PC-9 (cell line): ENCODE data around the gene TDP1. TPM values are rescaled to one million over a fixed set of nuclear protein-coding genes. Genes with fewer than 3 reads are reported as not detected.

Experiments used
- BruUV-seq: library from RNA; stranded (reverse); fragments of 400-500 nt; replicated peaks from 2 replicates; lab custom pipeline; 2021; lab: Mats Ljungman, UMichigan
- CTCF ChIA-PET: fragments of 300-600 bp; sonication (Branson Sonifier 250); formaldehyde crosslinking; loops from one replicate; lab custom pipeline; 2022; ENCODE audit warnings: antibody characterized with exemption; lab: Charles Lee
- POLR2A ChIA-PET: fragments of 300-600 bp; sonication (Branson Sonifier 250); formaldehyde crosslinking; loops from one replicate; lab custom pipeline; 2022; ENCODE audit warnings: antibody characterized with exemption; ENCODE audit not compliant: unreplicated experiment; lab: Charles Lee
- DNase-seq, 2 experiments: peaks; one replicate each; pipeline versions ENCODE4 v3.0.0 to v3.0.0-alpha.2; 2015 to 2022; ENCODE audit warnings: mixed read lengths in 1 of 2
- H2AFZ ChIP-seq: fragments of 200-600 bp; sonication (generic); 2 replicates; pipeline ENCODE4 v1.8.1; 2017; ENCODE audit warnings: antibody characterized with exemption
- H3F3A ChIP-seq: fragments of 200-600 bp; sonication (generic); 2 replicates; pipeline ENCODE4 v1.8.1; 2017; ENCODE audit warnings: antibody characterized with exemption, mild to moderate bottlenecking, low read depth; ENCODE audit not compliant: insufficient read depth
- H3K27ac ChIP-seq: fragments of 200-600 bp; sonication (generic); 2 replicates; pipeline ENCODE4 v1.6.1; 2016; ENCODE audit warnings: mixed run types
- H3K27me3 ChIP-seq: fragments of 200-600 bp; sonication (generic); 2 replicates; pipeline ENCODE4 v1.6.1; 2016; ENCODE audit warnings: low read depth, mixed run types; ENCODE audit not compliant: insufficient read depth
- H3K36me3 ChIP-seq: fragments of 200-600 bp; sonication (generic); 2 replicates; pipeline ENCODE4 v1.6.1; 2016; ENCODE audit warnings: low read depth, mixed run types
- H3K4me1 ChIP-seq: fragments of 200-600 bp; sonication (generic); replicated peaks from 2 replicates; pipeline ENCODE4 v1.6.1; 2016; ENCODE audit warnings: mixed run types; ENCODE audit not compliant: insufficient read depth
- H3K4me2 ChIP-seq: fragments of 200-600 bp; sonication (generic); 2 replicates; pipeline ENCODE4 v1.6.1; 2017; ENCODE audit warnings: mixed run types
- H3K4me3 ChIP-seq: fragments of 200-600 bp; sonication (generic); 2 replicates; pipeline ENCODE4 v1.6.1; 2016; ENCODE audit warnings: mixed run types
- H3K79me2 ChIP-seq: fragments of 200-600 bp; sonication (generic); 2 replicates; pipeline ENCODE4 v1.6.1; 2017; ENCODE audit warnings: low read depth, mixed run types
- H3K9me2 ChIP-seq: fragments of 200-600 bp; sonication (generic); 2 replicates; pipeline ENCODE4 v1.8.1; 2017; ENCODE audit warnings: mild to moderate bottlenecking; ENCODE audit not compliant: insufficient read depth
- H3K9me3 ChIP-seq: fragments of 200-600 bp; sonication (generic); 2 replicates; pipeline ENCODE4 v1.8.1; 2016; ENCODE audit warnings: low read depth; ENCODE audit not compliant: insufficient read depth
- H4K20me1 ChIP-seq: fragments of 200-600 bp; sonication (generic); 2 replicates; pipeline ENCODE4 v1.8.1; 2017; ENCODE audit not compliant: insufficient read depth
- EZH2 ChIP-seq: fragments of 200-600 bp; sonication (generic); IDR thresholded peaks from 2 replicates; pipeline ENCODE4 v1.8.0; 2017; ENCODE audit warnings: antibody characterized with exemption, low read depth
- intact Hi-C: fragments of 100-400 bp; cut with micrococcal nuclease; formaldehyde crosslinking; loops from one replicate; pipeline ENCODE4 v1.10.0; 2022; ENCODE audit not compliant: unreplicated experiment
- total RNA-seq: library from RNA; stranded (reverse); gene quantifications from 2 replicates; pipeline ENCODE4 v1.2.3, GENCODE V29; 2021
- TF ChIP-seq, protein P1 (sequence below): fragments of 200-600 bp; sonication (generic); conservative IDR thresholded peaks from 2 replicates; pipeline ENCODE4 v1.6.1; 2017; ENCODE audit warnings: mixed run types, antibody characterized with exemption, mild to moderate bottlenecking, moderate library complexity

TDP1 gene
- total RNA-seq, 1 experiment from 2014 or later: 12.8 TPM

DNA sequence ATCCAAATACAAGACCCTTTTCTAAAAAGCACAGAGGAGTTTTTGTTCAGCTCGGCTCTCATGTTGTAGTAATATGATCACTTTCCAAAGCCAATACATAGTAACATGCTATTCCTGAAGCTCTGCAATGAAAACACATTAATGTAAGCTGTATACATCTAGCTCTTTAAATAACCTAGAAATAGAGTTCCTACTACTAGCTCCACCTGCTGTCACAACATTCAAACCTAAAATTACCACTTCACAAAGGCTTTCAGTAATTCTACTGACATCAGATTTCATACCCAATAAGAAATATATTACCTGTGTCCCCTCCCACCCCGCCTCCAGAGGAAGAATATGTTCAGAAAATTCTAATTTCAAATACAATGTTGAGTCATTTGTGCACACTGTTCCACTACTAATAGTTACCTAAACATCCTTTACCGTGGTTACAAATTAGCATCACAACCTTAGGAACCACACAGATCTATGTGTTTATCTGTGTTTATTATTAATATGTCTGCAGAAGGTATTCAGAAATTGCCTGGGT lies 19.0 kb upstream of the TDP1 start:
- no peak for TF ChIP-seq EZH2
- TF ChIP-seq, protein P1, sequence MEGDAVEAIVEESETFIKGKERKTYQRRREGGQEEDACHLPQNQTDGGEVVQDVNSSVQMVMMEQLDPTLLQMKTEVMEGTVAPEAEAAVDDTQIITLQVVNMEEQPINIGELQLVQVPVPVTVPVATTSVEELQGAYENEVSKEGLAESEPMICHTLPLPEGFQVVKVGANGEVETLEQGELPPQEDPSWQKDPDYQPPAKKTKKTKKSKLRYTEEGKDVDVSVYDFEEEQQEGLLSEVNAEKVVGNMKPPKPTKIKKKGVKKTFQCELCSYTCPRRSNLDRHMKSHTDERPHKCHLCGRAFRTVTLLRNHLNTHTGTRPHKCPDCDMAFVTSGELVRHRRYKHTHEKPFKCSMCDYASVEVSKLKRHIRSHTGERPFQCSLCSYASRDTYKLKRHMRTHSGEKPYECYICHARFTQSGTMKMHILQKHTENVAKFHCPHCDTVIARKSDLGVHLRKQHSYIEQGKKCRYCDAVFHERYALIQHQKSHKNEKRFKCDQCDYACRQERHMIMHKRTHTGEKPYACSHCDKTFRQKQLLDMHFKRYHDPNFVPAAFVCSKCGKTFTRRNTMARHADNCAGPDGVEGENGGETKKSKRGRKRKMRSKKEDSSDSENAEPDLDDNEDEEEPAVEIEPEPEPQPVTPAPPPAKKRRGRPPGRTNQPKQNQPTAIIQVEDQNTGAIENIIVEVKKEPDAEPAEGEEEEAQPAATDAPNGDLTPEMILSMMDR: no peak
- intact Hi-C loops: no loop called here
- no peaks in the 10 kb centered on the region for H3K9me2 ChIP-seq

DNA sequence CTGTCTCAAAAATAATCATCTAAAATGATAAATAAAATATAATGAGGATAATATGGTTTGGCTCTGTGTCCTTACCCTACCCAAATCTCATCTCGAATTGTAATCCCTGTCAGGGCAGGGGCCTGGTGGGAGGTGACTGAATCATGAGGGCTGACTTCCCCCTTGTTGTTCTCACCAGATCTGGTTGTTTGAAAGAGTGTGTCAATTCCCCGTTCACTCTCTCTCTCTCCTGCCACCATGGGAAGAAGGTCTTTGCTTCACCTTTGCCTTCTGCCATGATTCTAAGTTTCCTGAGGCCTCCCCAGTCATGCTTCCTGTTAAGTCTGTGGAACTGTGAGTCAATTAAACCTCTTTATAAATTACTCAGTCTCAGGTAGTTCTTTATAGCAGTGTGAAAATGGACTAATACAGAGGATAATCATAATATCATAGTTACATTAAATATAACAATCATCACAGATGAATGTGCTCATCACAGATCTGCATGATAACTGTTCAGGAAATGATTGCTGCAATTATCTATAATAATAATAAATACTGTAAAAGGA lies 13.8 kb upstream of the TDP1 start:
- Histone ChIP-seq H3K4me3 (no peak overlapping the region), H3K4me1 (no peaks in the 10 kb centered on the region), H3K4me2 (no peak overlapping the region), H3K79me2 (no peaks in the 10 kb centered on the region), H4K20me1 (no peaks in the 10 kb centered on the region), H3K27ac (no peak overlapping the region), H3K9me3 (no peaks in the 10 kb centered on the region), H3K27me3 (no peaks in the 10 kb centered on the region), H2AFZ (no peak overlapping the region), H3K36me3 (no peaks in the 10 kb centered on the region), H3K9me2 (no peaks in the 10 kb centered on the region), H3F3A (no peaks in the 10 kb centered on the region)
- no TSS peak for BruUV-seq
- ChIA-PET POLR2A (no interaction called here), CTCF (no interaction called here)
- intact Hi-C loops: no loop called here
- DNase-seq: no peak
- TF ChIP-seq, protein P1: no peak
- TF ChIP-seq EZH2: no peak

More for the DNA sequence above, 19.0 kb upstream of the TDP1 start:
- H3K27ac ChIP-seq: no peak overlapping the region
- H3K4me3 ChIP-seq: no peak overlapping the region
- no peaks in the 10 kb centered on the region for H3K79me2 ChIP-seq
- no peak overlapping the region for H3K4me2 ChIP-seq
- H3F3A ChIP-seq: no peaks in the 10 kb centered on the region
- no peak overlapping the region for H2AFZ ChIP-seq
- H3K9me3 ChIP-seq: no peaks in the 10 kb centered on the region
- DNase-seq: no peak
- H3K36me3 ChIP-seq: no peaks in the 10 kb centered on the region
- ChIA-PET CTCF (no interaction called here), POLR2A (no interaction called here)
- H4K20me1 ChIP-seq: no peaks in the 10 kb centered on the region
- H3K4me1 ChIP-seq: no peaks in the 10 kb centered on the region
- BruUV-seq: no TSS peak
- no peaks in the 10 kb centered on the region for H3K27me3 ChIP-seq

- no peaks in the 10 kb centered on the region for H3K9me3 ChIP-seq
- TF ChIP-seq, protein P1: no peak
- no peak for TF ChIP-seq EZH2
- no peaks in the 10 kb centered on the region for H3K27me3 ChIP-seq
- no peaks in the 10 kb centered on the region for H3K9me2 ChIP-seq
- H4K20me1 ChIP-seq: no peaks in the 10 kb centered on the region
- no peak overlapping the region for H3K27ac ChIP-seq
- no TSS peak for BruUV-seq
- H3K4me3 ChIP-seq: no peak overlapping the region
- ChIA-PET POLR2A (no interaction called here), CTCF (no interaction called here)
- H3K4me2 ChIP-seq: no peak overlapping the region
- intact Hi-C loops: no loop called here
- H2AFZ ChIP-seq: no peak overlapping the region
- no peaks in the 10 kb centered on the region for H3K36me3 ChIP-seq
- no peaks in the 10 kb centered on the region for H3K4me1 ChIP-seq
- H3K79me2 ChIP-seq: no peaks in the 10 kb centered on the region
- H3F3A ChIP-seq: no peaks in the 10 kb centered on the region
- no peak for DNase-seq
These were observed 8.4 kb upstream of the TDP1 start for GRCh38 chr14:89947344-89947743.
